ENCODE measurements around the gene ATP5PD.
"Not testable (repeated sequence)": the region's sequence is repeated elsewhere in the genome, so short reads cannot be mapped to it uniquely, and the experiment has no call there.

ATP5PD gene

GRCh38 chr17:75077496-75078283, 30.9 kb upstream of the ATP5PD start:
- peak in 1 of 2 experiments; percentile 35 for DNase-seq (ENCODE audit: low read depth in 2 of 2)

- DNase-seq (ENCODE audit: low read depth in 2 of 2) = no peak
Observed at GRCh38 chr17:75077072-75077495, 30.3 kb upstream of the ATP5PD start.

- no peak for DNase-seq (ENCODE audit: low read depth in 2 of 2)
Observed at GRCh38 chr17:75075597-75076336, 29.0 kb upstream of the ATP5PD start.

GRCh38 chr17:75074532-75074931, 27.8 kb upstream of the ATP5PD start:
- DNase-seq (ENCODE audit: low read depth in 2 of 2) = no peak

- no peak for DNase-seq (ENCODE audit: low read depth in 2 of 2)
Observed at GRCh38 chr17:75073618-75074047, 26.9 kb upstream of the ATP5PD start.

GRCh38 chr17:75072909-75073308, 26.1 kb upstream of the ATP5PD start:
- not testable (repeated sequence) for DNase-seq (ENCODE audit: low read depth in 2 of 2)

GRCh38 chr17:75071478-75072271, 24.9 kb upstream of the ATP5PD start:
- DNase-seq (ENCODE audit: low read depth in 2 of 2) = not testable (repeated sequence)

- no peak for DNase-seq (ENCODE audit: low read depth in 2 of 2)
Observed at GRCh38 chr17:75069783-75070182, 23.0 kb upstream of the ATP5PD start.

- no peak for DNase-seq (ENCODE audit: low read depth in 2 of 2)
Observed at GRCh38 chr17:75068750-75069149, 22.0 kb upstream of the ATP5PD start.

GRCh38 chr17:75067856-75068255, 21.1 kb upstream of the ATP5PD start:
- no peak for DNase-seq (ENCODE audit: low read depth in 2 of 2)

GRCh38 chr17:75065562-75066151, 18.9 kb upstream of the ATP5PD start:
- DNase-seq (ENCODE audit: low read depth in 2 of 2) = no peak

- DNase-seq (ENCODE audit: low read depth in 2 of 2) = no peak
Observed at GRCh38 chr17:75064867-75065561, 18.2 kb upstream of the ATP5PD start.

GRCh38 chr17:75064460-75064859, 17.7 kb upstream of the ATP5PD start:
- no peak for DNase-seq (ENCODE audit: low read depth in 2 of 2)

- no peak for DNase-seq (ENCODE audit: low read depth in 2 of 2)
Observed at GRCh38 chr17:75064040-75064439, 17.3 kb upstream of the ATP5PD start.

- no peak for DNase-seq (ENCODE audit: low read depth in 2 of 2)
Observed at GRCh38 chr17:75063626-75064025, 16.9 kb upstream of the ATP5PD start.

- no peak for DNase-seq (ENCODE audit: low read depth in 2 of 2)
Observed at GRCh38 chr17:75063201-75063600, 16.4 kb upstream of the ATP5PD start.

- no peak for DNase-seq (ENCODE audit: low read depth in 2 of 2)
Observed at GRCh38 chr17:75061618-75062017, 14.8 kb upstream of the ATP5PD start.

GRCh38 chr17:75061055-75061438, 14.3 kb upstream of the ATP5PD start:
- no peak for DNase-seq (ENCODE audit: low read depth in 2 of 2)

GRCh38 chr17:75060434-75061054, 13.8 kb upstream of the ATP5PD start:
- DNase-seq (ENCODE audit: low read depth in 2 of 2) = no peak
